Measurements from ENCODE around the gene TMEM191C. TPM values are rescaled to one million over a fixed set of nuclear protein-coding genes. Genes with fewer than 3 reads are reported as not detected.
"Not testable (repeated sequence)": the region's sequence is repeated elsewhere in the genome, so short reads cannot be mapped to it uniquely, and the experiment has no call there.

TMEM191C gene
- total and polyA plus RNA-seq, 2 of the 8 experiments (the other 6 are each of a cell fraction or from before 2014, with no cell fraction given), result 0.74 to 2.6 TPM

- H3K79me1 ChIP-seq (ENCODE audit: low read depth, low read length); H3K9me3 ChIP-seq (ENCODE audit: insufficient read depth in 2 of 2, low read depth in 1 of 2, low read length in 1 of 2); CTCF ChIA-PET (ENCODE audit: partially characterized antibody); H2BK20ac ChIP-seq (ENCODE audit: low read length); H2AFZ ChIP-seq (ENCODE audit: low read length); H2BK120ac ChIP-seq (replicated peaks; ENCODE audit: low read depth, low read length); H3K4me1 ChIP-seq (replicated peaks in 1 of 4; ENCODE audit: control insufficient read depth in 3 of 4, insufficient read depth in 4 of 4, low read length in 3 of 4); H3K27ac ChIP-seq (ENCODE audit: low read depth, low read length); H3K27me3 ChIP-seq (replicated peaks in 1 of 4; ENCODE audit: control insufficient read depth in 3 of 4, extremely low read depth in 1 of 4, insufficient read depth in 3 of 4, low read length in 3 of 4); POLR2A ChIA-PET (ENCODE audit: partially characterized antibody); H2BK15ac ChIP-seq (ENCODE audit: low read length); H2BK12ac ChIP-seq (ENCODE audit: low read depth, low read length); H3K14ac ChIP-seq (ENCODE audit: insufficient read length); H3K4me2 ChIP-seq (ENCODE audit: insufficient read depth in 1 of 2, low read depth in 2 of 2, low read length in 2 of 2); H4K8ac ChIP-seq (ENCODE audit: extremely low read depth, insufficient read depth, low read length); H2BK5ac ChIP-seq (ENCODE audit: low read depth, low read length); H3K56ac ChIP-seq (replicated peaks; ENCODE audit: insufficient read length, low read depth, low read length); H3K4ac ChIP-seq (replicated peaks; ENCODE audit: insufficient read length, low read depth, low read length); DNase-seq (ENCODE audit: low read depth in 1 of 2, low spot score in 2 of 2); H3K23me2 ChIP-seq (ENCODE audit: low read depth, low read length); H4K5ac ChIP-seq (ENCODE audit: insufficient read length, low read depth, low read length); H3K79me2 ChIP-seq (ENCODE audit: control insufficient read depth in 1 of 2, insufficient read depth in 2 of 2, low read length in 2 of 2); H3K36me3 ChIP-seq (ENCODE audit: control insufficient read depth in 2 of 4, insufficient read depth in 4 of 4, low read length in 3 of 4); FAIRE-seq; H2AK5ac ChIP-seq (ENCODE audit: low read depth, low read length); H3K4me3 ChIP-seq (ENCODE audit: extremely low read depth in 1 of 4, insufficient read depth in 2 of 4, low read depth in 3 of 4, low read length in 4 of 4); H4K20me1 ChIP-seq (replicated peaks in 1 of 2; ENCODE audit: control insufficient read depth in 1 of 2, insufficient read depth in 2 of 2, low read length in 2 of 2); H4K91ac ChIP-seq (replicated peaks; ENCODE audit: insufficient read length, low read length); H3K23ac ChIP-seq (ENCODE audit: insufficient read length); H3K18ac ChIP-seq (ENCODE audit: extremely low read depth, low read length); H3K9ac ChIP-seq (replicated peaks in 1 of 4; ENCODE audit: extremely low read depth in 1 of 4, low read depth in 3 of 4, low read length in 3 of 4): not testable (repeated sequence)
- no CpG with 5 or more reads among the region's 22 CpGs for WGBS, 2 experiments (ENCODE audit: extremely low coverage in 1 of 2, insufficient coverage in 1 of 2, insufficient read length in 1 of 2, insufficient replicate concordance in 2 of 2, low coverage in 1 of 2, low lambda C conversion rate in 2 of 2, missing lambda C conversion rate in 1 of 2)
These were observed 49.3 kb downstream of the TMEM191C start for GRCh38 chr22:21516522-21516921.

- H2BK20ac ChIP-seq (ENCODE audit: low read length); H2BK5ac ChIP-seq (ENCODE audit: low read depth, low read length); H3K23me2 ChIP-seq (ENCODE audit: low read depth, low read length); H3K27me3 ChIP-seq (replicated peaks in 1 of 4; ENCODE audit: control insufficient read depth in 3 of 4, extremely low read depth in 1 of 4, insufficient read depth in 3 of 4, low read length in 3 of 4); H3K9ac ChIP-seq (replicated peaks in 1 of 4; ENCODE audit: extremely low read depth in 1 of 4, low read depth in 3 of 4, low read length in 3 of 4); H4K8ac ChIP-seq (ENCODE audit: extremely low read depth, insufficient read depth, low read length); DNase-seq (ENCODE audit: low read depth in 1 of 2, low spot score in 2 of 2); H3K79me2 ChIP-seq (ENCODE audit: control insufficient read depth in 1 of 2, insufficient read depth in 2 of 2, low read length in 2 of 2); H2AK5ac ChIP-seq (ENCODE audit: low read depth, low read length); H3K23ac ChIP-seq (ENCODE audit: insufficient read length); H3K18ac ChIP-seq (ENCODE audit: extremely low read depth, low read length); H4K20me1 ChIP-seq (replicated peaks in 1 of 2; ENCODE audit: control insufficient read depth in 1 of 2, insufficient read depth in 2 of 2, low read length in 2 of 2); H3K4ac ChIP-seq (replicated peaks; ENCODE audit: insufficient read length, low read depth, low read length); H2BK15ac ChIP-seq (ENCODE audit: low read length); CTCF ChIA-PET (ENCODE audit: partially characterized antibody); H3K4me1 ChIP-seq (replicated peaks in 1 of 4; ENCODE audit: control insufficient read depth in 3 of 4, insufficient read depth in 4 of 4, low read length in 3 of 4); H3K4me3 ChIP-seq (ENCODE audit: extremely low read depth in 1 of 4, insufficient read depth in 2 of 4, low read depth in 3 of 4, low read length in 4 of 4); H3K14ac ChIP-seq (ENCODE audit: insufficient read length); H3K27ac ChIP-seq (ENCODE audit: low read depth, low read length); H4K5ac ChIP-seq (ENCODE audit: insufficient read length, low read depth, low read length); H3K9me3 ChIP-seq (ENCODE audit: insufficient read depth in 2 of 2, low read depth in 1 of 2, low read length in 1 of 2); H4K91ac ChIP-seq (replicated peaks; ENCODE audit: insufficient read length, low read length); H3K56ac ChIP-seq (replicated peaks; ENCODE audit: insufficient read length, low read depth, low read length); H2AFZ ChIP-seq (ENCODE audit: low read length); H3K4me2 ChIP-seq (ENCODE audit: insufficient read depth in 1 of 2, low read depth in 2 of 2, low read length in 2 of 2); H2BK120ac ChIP-seq (replicated peaks; ENCODE audit: low read depth, low read length); H2BK12ac ChIP-seq (ENCODE audit: low read depth, low read length); H3K79me1 ChIP-seq (ENCODE audit: low read depth, low read length); H3K36me3 ChIP-seq (ENCODE audit: control insufficient read depth in 2 of 4, insufficient read depth in 4 of 4, low read length in 3 of 4); FAIRE-seq; POLR2A ChIA-PET (ENCODE audit: partially characterized antibody): not testable (repeated sequence)
- WGBS, 2 experiments (ENCODE audit: extremely low coverage in 1 of 2, insufficient coverage in 1 of 2, insufficient read length in 1 of 2, insufficient replicate concordance in 2 of 2, low coverage in 1 of 2, low lambda C conversion rate in 2 of 2, missing lambda C conversion rate in 1 of 2), result no CpG with 5 or more reads among the region's 115 CpGs
These were observed 50.0 kb downstream of the TMEM191C start for GRCh38 chr22:21516970-21517764.
